ENCODE measurements around the gene PIEZO1. TPM values are rescaled to one million over a fixed set of nuclear protein-coding genes. Genes with fewer than 3 reads are reported as not detected.
A peak's percentile ranks its signal among the peaks of the same experiment; 100 is the strongest.

The PIEZO1 gene
- total and polyA plus RNA-seq, 2 experiments from 2014 or later, result 30.4 to 70.1 TPM

DNA sequence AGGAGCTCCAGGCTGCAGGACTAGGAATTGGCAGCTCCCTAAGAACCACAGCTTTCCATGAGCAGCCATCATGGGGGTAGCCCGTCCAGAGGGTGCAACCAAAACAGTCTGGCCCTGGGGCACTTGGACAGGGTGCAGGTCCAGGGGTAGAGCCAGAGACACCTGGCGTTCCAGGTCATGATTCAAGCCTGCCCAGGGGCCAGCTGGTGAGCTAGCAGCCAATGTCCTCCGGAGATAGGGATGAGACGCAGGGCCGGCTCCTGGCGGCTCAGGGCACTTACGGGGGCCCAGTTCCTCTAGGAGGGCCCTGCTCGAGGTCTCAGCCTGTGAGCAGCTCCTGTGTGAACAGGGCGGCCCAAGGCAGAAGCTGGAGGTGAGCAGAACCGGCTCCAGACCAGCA lies 22.1 kb downstream of the PIEZO1 start:
- Histone ChIP-seq H4K20me1 (replicated peaks; ENCODE audit: insufficient read depth) (no peaks in the 10 kb centered on the region), H3K79me2 (replicated peaks; ENCODE audit: insufficient read depth) (peaks cover 34% of the 10 kb centered on the region), H2AFZ (no peak overlapping the region), H3K27ac (ENCODE audit: low read depth) (peak overlapping the region; percentile 93), H3F3A (replicated peaks; ENCODE audit: low read depth) (peaks cover 13% of the 10 kb centered on the region; the same call in 1 of the 2 replicates), H3K4me3 (no peak overlapping the region; the same call in 1 of the 2 replicates), H3K4me2 (peak overlapping the region; percentile 4), H3K36me3 (ENCODE audit: insufficient read depth) (no peaks in the 10 kb centered on the region), H3K27me3 (ENCODE audit: insufficient read depth) (no peaks in the 10 kb centered on the region), H3K9me2 (ENCODE audit: insufficient read depth) (no peaks in the 10 kb centered on the region), H3K4me1 (ENCODE audit: insufficient read depth) (peaks cover 13% of the 10 kb centered on the region)
- Mint-ChIP-seq H3K4me1 (peaks cover 58% of the 10 kb centered on the region), H3K27me3 (ENCODE audit: insufficient read depth, low read depth, poor library complexity) (peaks cover 21% of the 10 kb centered on the region), H3K36me3 (ENCODE audit: low read depth) (no peaks in the 10 kb centered on the region; the same call in 2 of the 3 replicates), H3K9me3 (no peaks in the 10 kb centered on the region), H3K27ac (peak overlapping the region; percentile 57; the same call in 1 of the 2 replicates), H3K4me3 (no peak overlapping the region; the same call in 2 of the 3 replicates)
- TF ChIP-seq STAT1 (IDR thresholded peaks at IDR 0.05; ENCODE audit: unreplicated experiment) (no peak), EZH2 (IDR thresholded peaks at IDR 0.05; ENCODE audit: low read depth, unreplicated experiment) (no peak), JUNB (IDR thresholded peaks at IDR 0.05; ENCODE audit: unreplicated experiment) (no peak), EZH2phosphoT487 (IDR thresholded peaks at IDR 0.05; ENCODE audit: unreplicated experiment) (no peak), POLR2AphosphoS5 (IDR thresholded peaks at IDR 0.05; ENCODE audit: low read depth) (no peak), CREB1 (CRISPR knock-in tag; IDR thresholded peaks at IDR 0.05; ENCODE audit: low read depth) (no peak), NANOG (IDR thresholded peaks at IDR 0.05; ENCODE audit: borderline replicate concordance) (no peak), ZNF331 (CRISPR knock-in tag; IDR thresholded peaks at IDR 0.05; ENCODE audit: low read depth) (no peak)
- TF ChIP-seq, protein P1, sequence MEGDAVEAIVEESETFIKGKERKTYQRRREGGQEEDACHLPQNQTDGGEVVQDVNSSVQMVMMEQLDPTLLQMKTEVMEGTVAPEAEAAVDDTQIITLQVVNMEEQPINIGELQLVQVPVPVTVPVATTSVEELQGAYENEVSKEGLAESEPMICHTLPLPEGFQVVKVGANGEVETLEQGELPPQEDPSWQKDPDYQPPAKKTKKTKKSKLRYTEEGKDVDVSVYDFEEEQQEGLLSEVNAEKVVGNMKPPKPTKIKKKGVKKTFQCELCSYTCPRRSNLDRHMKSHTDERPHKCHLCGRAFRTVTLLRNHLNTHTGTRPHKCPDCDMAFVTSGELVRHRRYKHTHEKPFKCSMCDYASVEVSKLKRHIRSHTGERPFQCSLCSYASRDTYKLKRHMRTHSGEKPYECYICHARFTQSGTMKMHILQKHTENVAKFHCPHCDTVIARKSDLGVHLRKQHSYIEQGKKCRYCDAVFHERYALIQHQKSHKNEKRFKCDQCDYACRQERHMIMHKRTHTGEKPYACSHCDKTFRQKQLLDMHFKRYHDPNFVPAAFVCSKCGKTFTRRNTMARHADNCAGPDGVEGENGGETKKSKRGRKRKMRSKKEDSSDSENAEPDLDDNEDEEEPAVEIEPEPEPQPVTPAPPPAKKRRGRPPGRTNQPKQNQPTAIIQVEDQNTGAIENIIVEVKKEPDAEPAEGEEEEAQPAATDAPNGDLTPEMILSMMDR (conservative IDR thresholded peaks at IDR 0.05; ENCODE audit: low read depth in 2 of 2), result no peak
- TF ChIP-seq, protein P2, sequence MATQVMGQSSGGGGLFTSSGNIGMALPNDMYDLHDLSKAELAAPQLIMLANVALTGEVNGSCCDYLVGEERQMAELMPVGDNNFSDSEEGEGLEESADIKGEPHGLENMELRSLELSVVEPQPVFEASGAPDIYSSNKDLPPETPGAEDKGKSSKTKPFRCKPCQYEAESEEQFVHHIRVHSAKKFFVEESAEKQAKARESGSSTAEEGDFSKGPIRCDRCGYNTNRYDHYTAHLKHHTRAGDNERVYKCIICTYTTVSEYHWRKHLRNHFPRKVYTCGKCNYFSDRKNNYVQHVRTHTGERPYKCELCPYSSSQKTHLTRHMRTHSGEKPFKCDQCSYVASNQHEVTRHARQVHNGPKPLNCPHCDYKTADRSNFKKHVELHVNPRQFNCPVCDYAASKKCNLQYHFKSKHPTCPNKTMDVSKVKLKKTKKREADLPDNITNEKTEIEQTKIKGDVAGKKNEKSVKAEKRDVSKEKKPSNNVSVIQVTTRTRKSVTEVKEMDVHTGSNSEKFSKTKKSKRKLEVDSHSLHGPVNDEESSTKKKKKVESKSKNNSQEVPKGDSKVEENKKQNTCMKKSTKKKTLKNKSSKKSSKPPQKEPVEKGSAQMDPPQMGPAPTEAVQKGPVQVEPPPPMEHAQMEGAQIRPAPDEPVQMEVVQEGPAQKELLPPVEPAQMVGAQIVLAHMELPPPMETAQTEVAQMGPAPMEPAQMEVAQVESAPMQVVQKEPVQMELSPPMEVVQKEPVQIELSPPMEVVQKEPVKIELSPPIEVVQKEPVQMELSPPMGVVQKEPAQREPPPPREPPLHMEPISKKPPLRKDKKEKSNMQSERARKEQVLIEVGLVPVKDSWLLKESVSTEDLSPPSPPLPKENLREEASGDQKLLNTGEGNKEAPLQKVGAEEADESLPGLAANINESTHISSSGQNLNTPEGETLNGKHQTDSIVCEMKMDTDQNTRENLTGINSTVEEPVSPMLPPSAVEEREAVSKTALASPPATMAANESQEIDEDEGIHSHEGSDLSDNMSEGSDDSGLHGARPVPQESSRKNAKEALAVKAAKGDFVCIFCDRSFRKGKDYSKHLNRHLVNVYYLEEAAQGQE (IDR thresholded peaks at IDR 0.05; ENCODE audit: unreplicated experiment), result no peak
- TF ChIP-seq, protein P3, sequence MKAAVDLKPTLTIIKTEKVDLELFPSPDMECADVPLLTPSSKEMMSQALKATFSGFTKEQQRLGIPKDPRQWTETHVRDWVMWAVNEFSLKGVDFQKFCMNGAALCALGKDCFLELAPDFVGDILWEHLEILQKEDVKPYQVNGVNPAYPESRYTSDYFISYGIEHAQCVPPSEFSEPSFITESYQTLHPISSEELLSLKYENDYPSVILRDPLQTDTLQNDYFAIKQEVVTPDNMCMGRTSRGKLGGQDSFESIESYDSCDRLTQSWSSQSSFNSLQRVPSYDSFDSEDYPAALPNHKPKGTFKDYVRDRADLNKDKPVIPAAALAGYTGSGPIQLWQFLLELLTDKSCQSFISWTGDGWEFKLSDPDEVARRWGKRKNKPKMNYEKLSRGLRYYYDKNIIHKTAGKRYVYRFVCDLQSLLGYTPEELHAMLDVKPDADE (IDR thresholded peaks at IDR 0.05), result no peak
- TF ChIP-seq, protein P4, sequence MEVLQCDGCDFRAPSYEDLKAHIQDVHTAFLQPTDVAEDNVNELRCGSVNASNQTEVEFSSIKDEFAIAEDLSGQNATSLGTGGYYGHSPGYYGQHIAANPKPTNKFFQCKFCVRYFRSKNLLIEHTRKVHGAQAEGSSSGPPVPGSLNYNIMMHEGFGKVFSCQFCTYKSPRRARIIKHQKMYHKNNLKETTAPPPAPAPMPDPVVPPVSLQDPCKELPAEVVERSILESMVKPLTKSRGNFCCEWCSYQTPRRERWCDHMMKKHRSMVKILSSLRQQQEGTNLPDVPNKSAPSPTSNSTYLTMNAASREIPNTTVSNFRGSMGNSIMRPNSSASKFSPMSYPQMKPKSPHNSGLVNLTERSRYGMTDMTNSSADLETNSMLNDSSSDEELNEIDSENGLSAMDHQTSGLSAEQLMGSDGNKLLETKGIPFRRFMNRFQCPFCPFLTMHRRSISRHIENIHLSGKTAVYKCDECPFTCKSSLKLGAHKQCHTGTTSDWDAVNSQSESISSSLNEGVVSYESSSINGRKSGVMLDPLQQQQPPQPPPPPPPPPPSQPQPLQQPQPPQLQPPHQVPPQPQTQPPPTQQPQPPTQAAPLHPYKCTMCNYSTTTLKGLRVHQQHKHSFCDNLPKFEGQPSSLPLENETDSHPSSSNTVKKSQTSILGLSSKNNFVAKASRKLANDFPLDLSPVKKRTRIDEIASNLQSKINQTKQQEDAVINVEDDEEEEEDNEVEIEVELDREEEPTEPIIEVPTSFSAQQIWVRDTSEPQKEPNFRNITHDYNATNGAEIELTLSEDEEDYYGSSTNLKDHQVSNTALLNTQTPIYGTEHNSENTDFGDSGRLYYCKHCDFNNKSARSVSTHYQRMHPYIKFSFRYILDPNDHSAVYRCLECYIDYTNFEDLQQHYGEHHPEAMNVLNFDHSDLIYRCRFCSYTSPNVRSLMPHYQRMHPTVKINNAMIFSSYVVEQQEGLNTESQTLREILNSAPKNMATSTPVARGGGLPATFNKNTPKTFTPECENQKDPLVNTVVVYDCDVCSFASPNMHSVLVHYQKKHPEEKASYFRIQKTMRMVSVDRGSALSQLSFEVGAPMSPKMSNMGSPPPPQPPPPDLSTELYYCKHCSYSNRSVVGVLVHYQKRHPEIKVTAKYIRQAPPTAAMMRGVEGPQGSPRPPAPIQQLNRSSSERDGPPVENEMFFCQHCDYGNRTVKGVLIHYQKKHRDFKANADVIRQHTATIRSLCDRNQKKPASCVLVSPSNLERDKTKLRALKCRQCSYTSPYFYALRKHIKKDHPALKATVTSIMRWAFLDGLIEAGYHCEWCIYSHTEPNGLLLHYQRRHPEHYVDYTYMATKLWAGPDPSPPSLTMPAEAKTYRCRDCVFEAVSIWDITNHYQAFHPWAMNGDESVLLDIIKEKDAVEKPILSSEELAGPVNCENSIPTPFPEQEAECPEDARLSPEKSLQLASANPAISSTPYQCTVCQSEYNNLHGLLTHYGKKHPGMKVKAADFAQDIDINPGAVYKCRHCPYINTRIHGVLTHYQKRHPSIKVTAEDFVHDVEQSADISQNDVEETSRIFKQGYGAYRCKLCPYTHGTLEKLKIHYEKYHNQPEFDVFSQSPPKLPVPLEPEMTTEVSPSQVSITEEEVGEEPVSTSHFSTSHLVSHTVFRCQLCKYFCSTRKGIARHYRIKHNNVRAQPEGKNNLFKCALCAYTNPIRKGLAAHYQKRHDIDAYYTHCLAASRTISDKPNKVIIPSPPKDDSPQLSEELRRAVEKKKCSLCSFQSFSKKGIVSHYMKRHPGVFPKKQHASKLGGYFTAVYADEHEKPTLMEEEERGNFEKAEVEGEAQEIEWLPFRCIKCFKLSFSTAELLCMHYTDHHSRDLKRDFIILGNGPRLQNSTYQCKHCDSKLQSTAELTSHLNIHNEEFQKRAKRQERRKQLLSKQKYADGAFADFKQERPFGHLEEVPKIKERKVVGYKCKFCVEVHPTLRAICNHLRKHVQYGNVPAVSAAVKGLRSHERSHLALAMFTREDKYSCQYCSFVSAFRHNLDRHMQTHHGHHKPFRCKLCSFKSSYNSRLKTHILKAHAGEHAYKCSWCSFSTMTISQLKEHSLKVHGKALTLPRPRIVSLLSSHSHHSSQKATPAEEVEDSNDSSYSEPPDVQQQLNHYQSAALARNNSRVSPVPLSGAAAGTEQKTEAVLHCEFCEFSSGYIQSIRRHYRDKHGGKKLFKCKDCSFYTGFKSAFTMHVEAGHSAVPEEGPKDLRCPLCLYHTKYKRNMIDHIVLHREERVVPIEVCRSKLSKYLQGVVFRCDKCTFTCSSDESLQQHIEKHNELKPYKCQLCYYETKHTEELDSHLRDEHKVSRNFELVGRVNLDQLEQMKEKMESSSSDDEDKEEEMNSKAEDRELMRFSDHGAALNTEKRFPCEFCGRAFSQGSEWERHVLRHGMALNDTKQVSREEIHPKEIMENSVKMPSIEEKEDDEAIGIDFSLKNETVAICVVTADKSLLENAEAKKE (CRISPR knock-in tag; IDR thresholded peaks at IDR 0.05), result no peak
- DNase-seq (ENCODE audit: low spot score) (no peak), ATAC-seq (no peak)

All from GM23338 (cell line).